Measurements from ENCODE around the gene THRSP.

THRSP gene

GRCh38 chr11:78097666-78098385, 34.2 kb downstream of the THRSP start:
- DNase-seq (ENCODE audit: low spot score) = no peak

GRCh38 chr11:78099666-78100065, 36.0 kb downstream of the THRSP start:
- DNase-seq (ENCODE audit: low spot score) = no peak

- DNase-seq (ENCODE audit: low spot score) = no peak
These were observed 36.6 kb downstream of the THRSP start for GRCh38 chr11:78100261-78100660.

GRCh38 chr11:78100676-78101472, 37.2 kb downstream of the THRSP start:
- DNase-seq (ENCODE audit: low spot score) = no peak

GRCh38 chr11:78109081-78110015, 45.7 kb downstream of the THRSP start:
- peak; percentile 71 for DNase-seq (ENCODE audit: low spot score)

GRCh38 chr11:78110351-78110750, 46.7 kb downstream of the THRSP start:
- DNase-seq (ENCODE audit: low spot score) = no peak

GRCh38 chr11:78110830-78111229, 47.2 kb downstream of the THRSP start:
- no peak for DNase-seq (ENCODE audit: low spot score)

GRCh38 chr11:78111298-78111697, 47.6 kb downstream of the THRSP start:
- no peak for DNase-seq (ENCODE audit: low spot score)

- no peak for DNase-seq (ENCODE audit: low spot score)
These were observed 49.1 kb downstream of the THRSP start for GRCh38 chr11:78112582-78113275.
